CD4-positive, CD25-positive, alpha-beta regulatory T cell (primary cell): Measurements from ENCODE around the gene RAB11FIP4. TPM values are rescaled to one million over a fixed set of nuclear protein-coding genes. Genes with fewer than 3 reads are reported as not detected.

ENCODE experiments used
- ATAC-seq, 2 donors: fragments of 150-1000 bp; cut with Tn5 transposase; one replicate each; pipeline ENCODE4 v1.10.0; 2021; ENCODE audit warnings: low read depth in 2 of 2, moderate number of reproducible peaks in 2 of 2, moderate library complexity in 1 of 2
- DNase-seq, 3 donors: peaks; one replicate each; pipeline versions ENCODE4 v3.0.0 to v3.0.0-alpha.2; 2012 to 2022; ENCODE audit warnings: mixed read lengths in 1 of 3
- H3K27ac ChIP-seq: one replicate; pipeline ENCODE4 v1.7.0; 2013; ENCODE audit warnings: mild to moderate bottlenecking, low read length; ENCODE audit not compliant: insufficient read depth, poor library complexity, severe bottlenecking
- H3K27me3 ChIP-seq: one replicate; pipeline ENCODE4 v1.7.0; 2013; ENCODE audit warnings: low read length; ENCODE audit not compliant: control insufficient read depth, insufficient read depth
- H3K36me3 ChIP-seq: one replicate; pipeline ENCODE4 v1.7.0; 2013; ENCODE audit warnings: mild to moderate bottlenecking, low read length, moderate library complexity; ENCODE audit not compliant: control insufficient read depth, insufficient read depth
- H3K4me1 ChIP-seq: 2 replicates; pipeline ENCODE4 v1.7.0; 2013; ENCODE audit warnings: mild to moderate bottlenecking, low read length; ENCODE audit not compliant: insufficient read depth, control insufficient read depth, poor library complexity, severe bottlenecking
- H3K4me3 ChIP-seq: one replicate; pipeline ENCODE4 v1.7.0; 2013; ENCODE audit warnings: low read depth, mild to moderate bottlenecking, low read length, moderate library complexity
- H3K9me3 ChIP-seq, 2 experiments: 1 replicate in 1 of 2; 2 replicates in 1 of 2; pipeline ENCODE4 v1.7.0; 2013; ENCODE audit warnings: low read length in 2 of 2, mild to moderate bottlenecking in 1 of 2, moderate library complexity in 1 of 2; ENCODE audit not compliant: control insufficient read depth in 2 of 2
- H3K27ac Mint-ChIP-seq, 3 donors: one replicate each; pipeline ENCODE4 v1.8.0; 2020 to 2022; ENCODE audit warnings: mild to moderate bottlenecking in 3 of 3, mixed read lengths in 3 of 3, moderate library complexity in 2 of 3
- H3K27me3 Mint-ChIP-seq: one replicate; pipeline ENCODE4 v1.8.0; 2022; ENCODE audit warnings: mild to moderate bottlenecking, mixed read lengths
- H3K36me3 Mint-ChIP-seq: one replicate; pipeline ENCODE4 v1.8.0; 2020; ENCODE audit warnings: mixed read lengths
- H3K4me1 Mint-ChIP-seq, 4 donors: one replicate each; pipeline ENCODE4 v1.8.0; 2020 to 2022; ENCODE audit warnings: mixed read lengths in 4 of 4, mild to moderate bottlenecking in 1 of 4
- H3K4me3 Mint-ChIP-seq, 4 donors: one replicate each; pipeline ENCODE4 v1.8.0; 2020 to 2022; ENCODE audit warnings: mild to moderate bottlenecking in 4 of 4, mixed read lengths in 4 of 4, moderate library complexity in 3 of 4
- H3K9me3 Mint-ChIP-seq, 7 donors: one replicate each; pipeline ENCODE4 v1.8.0; 2020 to 2022; ENCODE audit warnings: mixed read lengths in 7 of 7, mild to moderate bottlenecking in 3 of 7, moderate library complexity in 2 of 7
- polyA plus RNA-seq, 4 donors: library from polyadenylated mRNA; unstranded; fragments of 300-500 nt; fragmentation: Illumina TruSeq; gene quantifications; one replicate each; pipeline ENCODE4 v1.2.3, GENCODE V29; 2021
- total RNA-seq: library from RNA; stranded (reverse); gene quantifications from one replicate; pipeline ENCODE4 v1.2.3, GENCODE V29; 2022

Gene RAB11FIP4
- total and polyA plus RNA-seq, 5 donors from 2014 or later: 23.1 to 79.7 (median 23.6) TPM

DNA sequence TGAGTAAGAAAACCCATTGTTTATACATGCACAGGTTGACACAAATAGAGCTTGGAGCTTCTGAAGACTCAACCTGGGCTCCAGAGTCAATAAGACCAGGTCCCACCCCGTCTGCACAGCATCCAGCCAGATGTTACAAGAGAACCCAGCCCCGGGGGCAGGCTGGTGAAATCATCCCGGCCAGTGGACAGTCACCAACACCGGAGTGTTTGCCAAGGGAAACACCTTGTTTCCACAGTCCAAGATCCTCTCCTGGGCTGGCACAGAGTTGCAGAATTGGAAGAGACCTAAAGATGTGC is 90.3 kb downstream of the RAB11FIP4 start:
- no peak overlapping the region for H3K4me3 ChIP-seq
- no peak overlapping the region for H3K27ac Mint-ChIP-seq
- no peak overlapping the region for H3K4me3 Mint-ChIP-seq
- no peaks in the 10 kb centered on the region for H3K9me3 ChIP-seq
- no peaks in the 10 kb centered on the region for H3K9me3 Mint-ChIP-seq
- no peaks in the 10 kb centered on the region for H3K27me3 Mint-ChIP-seq
- DNase-seq (no peak), ATAC-seq (no peak)
- peaks cover 0 to 5% (median 3%) of the 10 kb centered on the region in 4 donors for H3K4me1 Mint-ChIP-seq
- H3K36me3 ChIP-seq: no peaks in the 10 kb centered on the region
- no peaks in the 10 kb centered on the region for H3K36me3 Mint-ChIP-seq
- no peak overlapping the region for H3K27ac ChIP-seq
- H3K4me1 ChIP-seq: no peaks in the 10 kb centered on the region
- no peaks in the 10 kb centered on the region for H3K27me3 ChIP-seq

DNA sequence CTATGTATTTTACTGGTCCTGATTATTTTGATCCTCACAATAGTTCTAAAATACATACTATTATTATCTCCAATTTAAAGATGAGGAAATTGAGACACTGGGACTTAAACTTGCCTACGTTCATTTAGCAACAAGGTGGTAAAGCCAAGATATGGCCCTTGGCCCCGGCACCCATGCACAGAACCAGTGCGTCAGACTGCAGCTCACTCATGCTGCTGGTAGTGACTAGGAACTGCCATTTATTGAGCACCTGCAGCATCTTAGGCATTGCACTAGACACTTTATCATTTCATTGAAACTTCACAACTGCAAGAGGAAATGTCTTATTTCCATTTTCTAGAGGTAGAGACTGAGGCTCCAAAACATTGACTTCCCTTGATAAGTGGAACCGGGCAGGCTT is 93.3 kb downstream of the RAB11FIP4 start:
- H3K27ac Mint-ChIP-seq: no peak overlapping the region
- H3K9me3 Mint-ChIP-seq: no peaks in the 10 kb centered on the region
- Histone ChIP-seq H3K27ac (no peak overlapping the region), H3K27me3 (no peaks in the 10 kb centered on the region), H3K36me3 (no peaks in the 10 kb centered on the region), H3K4me3 (no peak overlapping the region), H3K4me1 (peaks cover 21% of the 10 kb centered on the region), H3K9me3 (no peaks in the 10 kb centered on the region)
- H3K36me3 Mint-ChIP-seq: no peaks in the 10 kb centered on the region
- H3K4me3 Mint-ChIP-seq: peak overlapping the region in 1 of 4 donors; percentile 7
- ATAC-seq (no peak), DNase-seq (no peak)
- H3K4me1 Mint-ChIP-seq: peaks cover 0 to 23% (median 17%) of the 10 kb centered on the region in 4 donors
- H3K27me3 Mint-ChIP-seq: no peaks in the 10 kb centered on the region

DNA sequence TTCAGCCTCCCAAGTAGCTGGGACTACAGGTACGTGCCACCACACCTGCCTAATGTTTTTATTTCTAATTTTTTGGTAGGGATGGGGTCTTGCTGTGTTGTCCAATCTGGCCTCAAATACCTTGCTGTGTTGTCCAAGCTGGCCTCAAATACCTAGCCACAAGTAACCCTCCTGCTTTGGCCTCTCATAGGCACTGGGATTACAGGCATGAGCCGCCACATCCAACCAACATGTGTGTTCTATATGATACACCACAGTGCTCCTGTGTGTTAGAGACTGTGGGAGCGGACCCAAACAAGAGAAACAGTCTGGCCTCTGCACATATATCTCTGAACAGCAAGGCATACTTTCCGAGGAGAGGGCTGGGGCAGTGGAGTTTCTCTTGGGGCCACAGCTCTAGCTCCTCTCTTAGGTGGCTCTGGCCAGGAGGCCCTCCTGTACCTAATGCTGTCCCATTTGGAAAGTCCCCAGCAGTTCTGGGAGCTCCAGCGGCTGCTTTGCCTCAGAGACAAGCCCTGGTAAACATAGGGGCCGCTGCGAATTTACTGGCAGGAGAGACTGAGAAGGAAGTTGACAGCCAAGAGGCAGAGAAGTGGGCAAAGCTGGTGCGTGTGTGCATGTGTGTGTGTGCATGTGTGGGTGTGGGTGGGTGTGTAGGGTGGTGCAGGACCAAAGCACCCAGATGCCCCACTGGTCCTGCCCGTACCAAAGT is 95.0 kb downstream of the RAB11FIP4 start:
- H3K27me3 ChIP-seq: no peaks in the 10 kb centered on the region
- Mint-ChIP-seq H3K4me3 (peak overlapping the region; percentile 88 to 94 (median 92)), H3K27me3 (no peaks in the 10 kb centered on the region), H3K36me3 (no peaks in the 10 kb centered on the region), H3K27ac (peak overlapping the region; percentile 81 to 95 (median 94)), H3K9me3 (no peaks in the 10 kb centered on the region), H3K4me1 (peaks cover 0 to 39% (median 30%) of the 10 kb centered on the region in 4 donors)
- peaks cover 38% of the 10 kb centered on the region for H3K4me1 ChIP-seq
- H3K4me3 ChIP-seq: no peak overlapping the region
- ATAC-seq: no peak
- no peaks in the 10 kb centered on the region for H3K36me3 ChIP-seq
- H3K9me3 ChIP-seq: no peaks in the 10 kb centered on the region
- no peak for DNase-seq
- H3K27ac ChIP-seq: no peak overlapping the region

DNA sequence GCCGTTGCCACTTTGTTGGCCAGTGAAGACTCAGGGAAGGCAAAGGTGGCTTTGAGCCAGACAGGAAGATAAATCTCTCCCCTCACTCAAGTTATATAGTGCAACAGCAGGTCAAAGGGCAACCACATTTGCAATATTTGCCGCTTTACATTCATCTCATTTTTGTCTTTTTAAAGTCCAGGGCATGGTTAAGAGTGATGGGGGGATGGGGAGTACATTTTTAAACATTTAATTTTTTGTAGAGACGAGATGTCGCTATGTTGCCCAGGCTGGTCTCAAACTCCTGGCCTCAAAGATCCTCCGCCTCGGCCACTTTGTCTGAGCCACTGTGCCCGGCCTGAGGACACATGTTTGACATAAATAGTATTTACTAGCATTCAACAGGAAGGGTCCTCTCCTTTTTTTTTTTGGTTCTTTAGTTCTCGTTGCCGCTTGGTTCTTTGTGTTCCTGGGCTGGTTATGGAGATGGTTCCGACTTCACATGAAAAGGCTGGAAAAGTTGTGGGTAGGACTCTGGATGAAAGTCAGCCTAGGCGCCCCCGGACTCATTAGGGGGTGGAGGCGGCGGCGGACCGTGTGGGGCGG is 95.7 kb downstream of the RAB11FIP4 start:
- peak overlapping the region; percentile 55 for H3K4me3 ChIP-seq
- Mint-ChIP-seq H3K27ac (peak overlapping the region; percentile 94 to 96 (median 95)), H3K4me1 (peaks cover 0 to 46% (median 33%) of the 10 kb centered on the region in 4 donors), H3K27me3 (no peaks in the 10 kb centered on the region), H3K4me3 (peak overlapping the region; percentile 88 to 94 (median 92)), H3K9me3 (no peaks in the 10 kb centered on the region), H3K36me3 (no peaks in the 10 kb centered on the region)
- H3K36me3 ChIP-seq: no peaks in the 10 kb centered on the region
- DNase-seq (no peak), ATAC-seq (no peak)
- H3K9me3 ChIP-seq: no peaks in the 10 kb centered on the region
- H3K27ac ChIP-seq: peak overlapping the region; percentile 77
- H3K4me1 ChIP-seq: peaks cover 45% of the 10 kb centered on the region
- no peaks in the 10 kb centered on the region for H3K27me3 ChIP-seq

DNA sequence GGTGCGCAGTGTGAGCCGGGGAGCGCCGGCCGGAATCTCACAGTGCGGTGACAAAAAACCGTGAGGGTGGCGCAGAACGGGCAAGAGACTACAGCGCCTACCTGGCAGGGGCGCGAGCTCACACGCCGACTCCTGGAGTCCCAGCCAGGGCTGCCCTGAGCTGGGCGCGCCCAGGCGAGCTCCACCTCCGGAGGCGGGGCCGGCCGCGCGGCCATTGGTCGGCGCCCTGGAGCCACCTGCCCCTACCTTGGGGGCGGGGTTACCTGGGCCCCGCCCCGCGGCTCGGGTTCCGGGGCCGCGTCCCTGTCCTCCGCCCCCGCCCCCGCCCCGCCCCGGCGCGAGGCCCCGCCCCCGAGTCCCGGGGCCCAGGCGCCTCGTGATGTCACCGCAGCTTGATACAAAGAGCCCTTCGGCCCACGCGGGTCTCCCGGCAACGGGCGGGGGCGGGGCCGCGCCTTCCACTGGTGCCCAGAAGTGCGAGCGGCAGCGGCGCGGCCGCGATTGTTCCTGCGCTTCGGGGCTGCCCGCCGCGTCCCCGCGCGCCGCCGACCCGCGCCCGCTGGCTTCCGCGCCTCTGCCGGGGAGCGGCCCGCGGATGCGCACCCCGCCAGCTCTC is 96.3 kb downstream of the RAB11FIP4 start:
- Histone ChIP-seq H3K9me3 (no peaks in the 10 kb centered on the region), H3K36me3 (no peaks in the 10 kb centered on the region), H3K27me3 (no peaks in the 10 kb centered on the region), H3K4me3 (peak overlapping the region; percentile 55), H3K4me1 (peaks cover 51% of the 10 kb centered on the region), H3K27ac (peak overlapping the region; percentile 90)
- Mint-ChIP-seq H3K27ac (peak overlapping the region; percentile 94 to 96 (median 95)), H3K36me3 (no peaks in the 10 kb centered on the region), H3K9me3 (no peaks in the 10 kb centered on the region), H3K27me3 (no peaks in the 10 kb centered on the region), H3K4me1 (peaks cover 0 to 52% (median 38%) of the 10 kb centered on the region in 4 donors), H3K4me3 (peak overlapping the region; percentile 88 to 94 (median 92))
- ATAC-seq (peak; percentile 90 to 93), DNase-seq (peak; percentile 93 to 96 (median 94))

DNA sequence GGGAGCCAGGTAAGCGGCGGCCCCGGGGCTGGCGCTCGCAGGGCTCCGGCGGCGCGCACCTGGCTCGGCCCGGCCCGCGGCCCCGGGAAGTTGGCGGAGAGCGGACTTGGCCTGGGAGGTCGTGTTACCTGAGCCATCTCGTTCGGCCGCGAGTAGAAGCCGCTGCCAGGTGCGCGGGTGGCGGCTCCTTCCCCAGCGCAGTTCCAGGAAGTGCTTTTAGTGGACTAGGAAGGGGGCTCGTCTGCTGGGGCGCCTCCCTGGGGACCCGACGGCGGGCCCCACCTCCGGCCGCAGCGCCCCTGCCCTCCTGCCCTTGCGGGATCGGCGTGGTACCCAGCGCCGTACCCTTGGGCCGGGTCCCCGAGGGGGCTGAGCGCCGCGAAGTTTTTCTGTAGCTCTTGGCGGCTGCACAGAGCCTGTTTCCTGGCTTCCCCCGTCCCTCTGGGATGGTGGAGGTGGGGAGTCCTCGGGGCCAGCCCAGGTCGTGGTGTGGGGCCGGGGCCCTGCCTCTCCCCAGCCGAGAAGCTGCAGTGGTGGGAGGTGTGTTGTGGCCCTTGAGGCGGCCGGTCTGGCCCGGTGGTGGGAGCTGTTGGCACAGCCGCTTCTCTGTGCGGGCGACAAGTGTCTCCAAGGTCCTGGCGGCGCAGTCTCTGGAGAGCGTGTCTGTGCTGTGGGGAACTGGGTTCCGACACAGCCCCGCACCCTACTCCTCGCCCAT is 96.9 kb downstream of the RAB11FIP4 start:
- Histone ChIP-seq H3K27ac (peak overlapping the region; percentile 90), H3K4me3 (peak overlapping the region; percentile 82), H3K9me3 (no peaks in the 10 kb centered on the region), H3K27me3 (no peaks in the 10 kb centered on the region), H3K36me3 (no peaks in the 10 kb centered on the region), H3K4me1 (peaks cover 57% of the 10 kb centered on the region)
- no peak for ATAC-seq
- Mint-ChIP-seq H3K27ac (peak overlapping the region; percentile 87 to 99 (median 96)), H3K9me3 (no peaks in the 10 kb centered on the region), H3K4me3 (peak overlapping the region; percentile 89 to 97 (median 94)), H3K36me3 (no peaks in the 10 kb centered on the region), H3K4me1 (peaks cover 5 to 59% (median 45%) of the 10 kb centered on the region in 4 donors), H3K27me3 (no peaks in the 10 kb centered on the region)
- peak in 2 of 3 donors; percentile 34 to 58 for DNase-seq

DNA sequence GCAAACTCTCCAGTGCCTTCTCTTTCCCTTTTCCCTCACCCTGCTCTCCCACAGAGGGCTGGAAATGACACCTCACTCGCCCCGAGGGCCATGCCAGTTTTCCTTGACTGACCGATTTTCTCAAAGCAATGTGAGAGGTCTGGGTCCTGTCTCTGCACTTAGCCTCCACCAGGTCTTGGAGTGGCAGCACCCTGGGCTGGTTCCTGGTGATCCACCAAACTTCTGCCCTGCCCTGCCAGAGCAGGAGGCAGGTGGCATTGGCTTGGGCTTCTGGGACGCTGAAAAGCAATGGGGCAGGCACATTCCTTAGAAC is 97.5 kb downstream of the RAB11FIP4 start:
- H3K36me3 ChIP-seq: no peaks in the 10 kb centered on the region
- Mint-ChIP-seq H3K4me3 (peak overlapping the region; percentile 89 to 97 (median 94)), H3K4me1 (peaks cover 9 to 64% (median 50%) of the 10 kb centered on the region in 4 donors), H3K36me3 (no peaks in the 10 kb centered on the region), H3K9me3 (no peaks in the 10 kb centered on the region), H3K27ac (peak overlapping the region; percentile 87 to 99 (median 96)), H3K27me3 (no peaks in the 10 kb centered on the region)
- H3K27me3 ChIP-seq: no peaks in the 10 kb centered on the region
- no peaks in the 10 kb centered on the region for H3K9me3 ChIP-seq
- peak overlapping the region; percentile 90 for H3K27ac ChIP-seq
- no peak for ATAC-seq
- peaks cover 63% of the 10 kb centered on the region for H3K4me1 ChIP-seq
- peak overlapping the region; percentile 82 for H3K4me3 ChIP-seq
- peak in 1 of 3 donors; percentile 21 for DNase-seq
